ENCODE measurements around the gene RMND5B. TPM values are rescaled to one million over a fixed set of nuclear protein-coding genes. Genes with fewer than 3 reads are reported as not detected.

The RMND5B gene
- total and polyA plus RNA-seq, 8 donors: 12.1 to 29.8 (median 18.1) TPM

GRCh38 chr5:178147406-178147805 is 16.6 kb downstream of the RMND5B start:
- intact Hi-C loops (cut with DNase I): loop anchor here in 1 of 3 donors (5.0 kb wide), 1 partner anchor 70 kb away; no protein-coding TSS in a partner anchor
- FAIRE-seq (no peak), DNase-seq (no peak), ATAC-seq (no peak)
- 91 to 92% methylated on average over 15 of the region's 15 CpGs for WGBS, 2 donors
- peaks cover 0 to 59% (median 21%) of the 10 kb centered on the region in 3 donors for H3K36me3 ChIP-seq
- H3K4me1 ChIP-seq: peaks cover 0 to 4% (median 0%) of the 10 kb centered on the region in 3 donors
- no peaks in the 10 kb centered on the region for H3K27me3 ChIP-seq
- no peak overlapping the region for H3K27ac ChIP-seq
- H3K9me3 ChIP-seq: no peaks in the 10 kb centered on the region
- no peak for TF ChIP-seq CTCF (IDR thresholded peaks at IDR 0.05)
- H3K4me3 ChIP-seq: no peak overlapping the region

GRCh38 chr5:178149199-178149932 is 18.6 kb downstream of the RMND5B start:
- TF ChIP-seq CTCF (IDR thresholded peaks at IDR 0.05): no peak
- intact Hi-C loops (cut with DNase I): loop anchor here in 1 of 3 donors (5.0 kb wide), 1 partner anchor 72 kb away; no protein-coding TSS in a partner anchor
- 83% methylated on average over 11 of the region's 11 CpGs for WGBS, 2 donors
- H3K4me1 ChIP-seq: peaks cover 0 to 12% (median 4%) of the 10 kb centered on the region in 3 donors
- peaks cover 0 to 40% (median 21%) of the 10 kb centered on the region in 3 donors for H3K36me3 ChIP-seq
- no peak overlapping the region for H3K27ac ChIP-seq
- DNase-seq (no peak), ATAC-seq (no peak), FAIRE-seq (no peak)
- H3K9me3 ChIP-seq: no peaks in the 10 kb centered on the region
- H3K27me3 ChIP-seq: no peaks in the 10 kb centered on the region
- H3K4me3 ChIP-seq: no peak overlapping the region

- intact Hi-C loops (cut with DNase I): loop anchor here in 1 of 3 donors (10.0 kb wide), 1 partner anchor 76 kb away; no protein-coding TSS in a partner anchor
These were observed 20.3 kb downstream of the RMND5B start for GRCh38 chr5:178150977-178151734.

More at GRCh38 chr5:178150977-178151734, 20.3 kb downstream of the RMND5B start:
- ATAC-seq (no peak), DNase-seq (no peak), FAIRE-seq (no peak)
- WGBS, 2 donors: 58 to 67% methylated on average over 10 to 11 of the region's 11 CpGs
- no peaks in the 10 kb centered on the region for H3K9me3 ChIP-seq
- H3K27me3 ChIP-seq: no peaks in the 10 kb centered on the region
- H3K4me3 ChIP-seq: no peak overlapping the region
- H3K4me1 ChIP-seq: peaks cover 0 to 12% (median 4%) of the 10 kb centered on the region in 3 donors
- no peak overlapping the region for H3K27ac ChIP-seq
- no peak for TF ChIP-seq CTCF (IDR thresholded peaks at IDR 0.05)
- H3K36me3 ChIP-seq: peaks cover 0 to 34% (median 21%) of the 10 kb centered on the region in 3 donors

Measured in pancreas (tissue), 10 donors.